HepG2 (cell line): Measurements from ENCODE around the gene NBPF11. TPM values are rescaled to one million over a fixed set of nuclear protein-coding genes. Genes with fewer than 3 reads are reported as not detected.
"Not testable (repeated sequence)": the region's sequence is repeated elsewhere in the genome, so short reads cannot be mapped to it uniquely, and the experiment has no call there.

Source experiments
- ATAC-seq: fragments of 200-7000 bp; cut with Tn5 transposase; 3 replicates; pipeline ENCODE4 v1.9.1; 2020; ENCODE audit warnings: mild to moderate bottlenecking, moderate library complexity
- BruUV-seq: library from RNA; stranded (reverse); fragments of 400-500 nt; replicated peaks from 2 replicates; lab custom pipeline; 2021; lab: Mats Ljungman, UMichigan
- CTCF ChIA-PET: fragments of 300-600 bp; formaldehyde crosslinking; extraction: SDS; loops from one replicate; lab custom pipeline; 2021; ENCODE audit warnings: low total read pairs, inconsistent platforms, low intra/inter-chr PET ratio; lab: Yijun Ruan, JAX
- POLR2A ChIA-PET: fragments of 350-600 bp; sonication (Branson Sonifier 250); formaldehyde crosslinking; loops from one replicate; lab custom pipeline; 2020; ENCODE audit warnings: antibody characterized with exemption, inconsistent platforms; lab: Yijun Ruan, JAX
- DNase-seq: peaks from one replicate; pipeline ENCODE4 v3.0.0-alpha.2; 2015; ENCODE audit warnings: low spot score
- FAIRE-seq: peaks from 3 replicates; lab custom pipeline; 2011; peaks lifted over from hg19 to GRCh38; lab: Jason Lieb, UNC
- H2AFZ ChIP-seq: one replicate; pipeline ENCODE4 v1.6.1; 2011; ENCODE audit warnings: low read length, inconsistent platforms
- H3K27ac ChIP-seq: fragments of 300-600 bp; 3 replicates; pipeline ENCODE4 v1.8.0; 2011; ENCODE audit warnings: mixed run types, mild to moderate bottlenecking, mixed read lengths, low read length, inconsistent platforms; ENCODE audit not compliant: insufficient read depth; ENCODE audit errors: extremely low read length
- H3K27me3 ChIP-seq, 2 experiments: fragments of 200-600 bp in 1 of 2; 2 replicates in 1 of 2; 3 replicates in 1 of 2; pipeline versions ENCODE4 v1.6.0 to v1.8.0; 2011; ENCODE audit warnings: low read length in 2 of 2, mild to moderate bottlenecking in 2 of 2, moderate library complexity in 2 of 2, inconsistent platforms in 1 of 2; ENCODE audit not compliant: insufficient read depth in 2 of 2, control insufficient read depth in 1 of 2
- H3K36me3 ChIP-seq, 2 experiments: fragments of 200-600 bp in 1 of 2; replicated peaks in 1 of 2; 2 replicates in 1 of 2; 3 replicates in 1 of 2; pipeline versions ENCODE4 v1.5.1 to v1.8.0; 2011; ENCODE audit warnings: low read length in 2 of 2, inconsistent platforms in 1 of 2; ENCODE audit not compliant: insufficient read depth in 2 of 2, control insufficient read depth in 1 of 2
- H3K4me1 ChIP-seq: 2 replicates; pipeline ENCODE4 v1.5.1; 2012; ENCODE audit warnings: low read length, inconsistent platforms; ENCODE audit not compliant: insufficient read depth
- H3K4me2 ChIP-seq: 2 replicates; pipeline ENCODE4 v1.6.0; 2011; ENCODE audit warnings: low read depth, low read length, inconsistent platforms
- H3K4me3 ChIP-seq, 3 experiments: fragments of 200-600 bp in 1 of 3; sonication (generic), shearing (Covaris generic) in 1 of 3; replicated peaks in 1 of 3; 2 replicates each; pipeline ENCODE4 v1.5.1; 2011 to 2016; ENCODE audit warnings: low read length in 3 of 3, inconsistent platforms in 2 of 3, low read depth in 2 of 3, mild to moderate bottlenecking in 2 of 3, control low read depth in 1 of 3, mixed read lengths in 1 of 3; ENCODE audit not compliant: insufficient read depth in 1 of 3
- H3K79me2 ChIP-seq: one replicate; pipeline ENCODE4 v1.6.1; 2011; ENCODE audit warnings: low read length, inconsistent platforms; ENCODE audit not compliant: insufficient read depth
- H3K9ac ChIP-seq: 2 replicates; pipeline ENCODE4 v1.6.0; 2011; ENCODE audit warnings: mild to moderate bottlenecking, low read depth, low read length, inconsistent platforms; ENCODE audit not compliant: insufficient read depth
- H3K9me3 ChIP-seq: 2 replicates; pipeline ENCODE4 v1.5.1; 2012; ENCODE audit warnings: mild to moderate bottlenecking, low read length
- H4K20me1 ChIP-seq: 2 replicates; pipeline ENCODE4 v1.6.0; 2011; ENCODE audit warnings: inconsistent platforms, mild to moderate bottlenecking, low read length, moderate library complexity; ENCODE audit not compliant: insufficient read depth
- WGBS: methylation state at CpG from one replicate; pipeline ENCODE4 v1.1.6; 2017; ENCODE audit warnings: low lambda C conversion rate; 5-methylcytosine and 5-hydroxymethylcytosine counted together
- in situ Hi-C: cut with HindIII; loops from 2 replicates; pipeline ENCODE4 v1.10.0; 2017; ENCODE audit warnings: low pct_unique_long_range_greater_than_20kb; ENCODE audit not compliant: extremely low pct_ligation_motif_present
- intact Hi-C: fragments of 100-400 bp; cut with micrococcal nuclease; formaldehyde crosslinking; loops from one replicate; pipeline ENCODE4 v1.10.0; 2022; ENCODE audit not compliant: unreplicated experiment
- polyA plus RNA-seq, 8 experiments: library from polyadenylated mRNA; depleted of rRNA in 3 of 8; stranded (reverse) in 7 of 8; unstranded in 1 of 8; fragments of >200 nt; fragmentation: Illumina TruSeq in 4 of 8; extraction: Trizol in 4 of 8; gene quantifications; 2 replicates each; pipeline versions ENCODE4 v1.2.1 to v1.2.3, GENCODE V29; 2011 to 2016; ENCODE audit warnings: low read depth in 4 of 8, missing spikeins in 1 of 8, mixed read lengths in 1 of 8; ENCODE audit not compliant: insufficient read depth in 1 of 8
- small RNA-seq, 3 experiments: library from RNA; depleted of rRNA; stranded (forward); fragments of <200 nt; gene quantifications; one replicate each; pipeline ENCODE3, GENCODE V24; 2012; ENCODE audit warnings: low read depth in 2 of 3, low replicate concordance in 1 of 3; ENCODE audit not compliant: insufficient read length in 3 of 3, insufficient read depth in 2 of 3
- total RNA-seq, 5 experiments: library from RNA; depleted of rRNA; stranded (reverse); fragments of >200 nt; fragmentation: Illumina TruSeq; extraction: Trizol; gene quantifications; 2 replicates each; pipeline ENCODE4 v1.2.3, GENCODE V29; 2016; ENCODE audit warnings: low read depth in 1 of 5

The NBPF11 gene
- total and polyA plus RNA-seq, 2 of the 13 experiments (the other 11 are each of a cell fraction or from before 2014, with no cell fraction given): 5.0 to 8.1 TPM

- DNase-seq, H3K27ac ChIP-seq, H3K9ac ChIP-seq, FAIRE-seq, in situ Hi-C loops, H3K79me2 ChIP-seq, ATAC-seq, intact Hi-C loops, H4K20me1 ChIP-seq, H3K9me3 ChIP-seq, H2AFZ ChIP-seq, POLR2A ChIA-PET, H3K4me1 ChIP-seq, CTCF ChIA-PET, H3K27me3 ChIP-seq, H3K4me2 ChIP-seq, H3K36me3 ChIP-seq, H3K4me3 ChIP-seq, BruUV-seq: not testable (repeated sequence)
- 61% methylated on average over 10 of the region's 37 CpGs for WGBS
Measured at GRCh38 chr1:148060294-148060701, 91.8 kb downstream of the NBPF11 start.

- DNase-seq, in situ Hi-C loops, H3K4me2 ChIP-seq, H3K36me3 ChIP-seq, intact Hi-C loops, POLR2A ChIA-PET, H3K9me3 ChIP-seq, H3K27ac ChIP-seq, ATAC-seq, H3K79me2 ChIP-seq, H3K4me3 ChIP-seq, BruUV-seq, H3K9ac ChIP-seq, H3K27me3 ChIP-seq, H4K20me1 ChIP-seq, CTCF ChIA-PET, H3K4me1 ChIP-seq, FAIRE-seq, H2AFZ ChIP-seq: not testable (repeated sequence)
- WGBS: 49% methylated on average over 5 of the region's 5 CpGs
Measured at GRCh38 chr1:148057384-148057783, 94.7 kb downstream of the NBPF11 start.

Small RNA genes lying within 50 kb of the gene (small RNA-seq; reads per million reads assigned to genes)
- gene RNA5SP57: 0 reads per million in 3 experiments

Other genes starting within 250 kb of the NBPF11 start
- not detected in 2 replicates for gene GJA8, start 249.5 kb downstream of the NBPF11 start, total RNA-seq (2016; rRNA removed; fragmentation: Illumina TruSeq; extraction: Trizol)
- not detected in 2 replicates for gene GJA8, start 249.5 kb downstream of the NBPF11 start, polyA plus RNA-seq (2011; rRNA removed)
- 4.1 and 12.2 TPM in 2 replicates for gene GPR89B, start 223.9 kb downstream of the NBPF11 start, total RNA-seq (2016; rRNA removed; fragmentation: Illumina TruSeq; extraction: Trizol)
- 16.2 and 20.1 TPM in 2 replicates for gene GPR89B, start 223.9 kb downstream of the NBPF11 start, polyA plus RNA-seq (2011; rRNA removed)